ENCODE measurements around the gene METTL25B. TPM values are rescaled to one million over a fixed set of nuclear protein-coding genes. Genes with fewer than 3 reads are reported as not detected.

The METTL25B gene
- total and polyA plus RNA-seq, 11 donors: 8.9 to 24.3 (median 15.5) TPM

DNA sequence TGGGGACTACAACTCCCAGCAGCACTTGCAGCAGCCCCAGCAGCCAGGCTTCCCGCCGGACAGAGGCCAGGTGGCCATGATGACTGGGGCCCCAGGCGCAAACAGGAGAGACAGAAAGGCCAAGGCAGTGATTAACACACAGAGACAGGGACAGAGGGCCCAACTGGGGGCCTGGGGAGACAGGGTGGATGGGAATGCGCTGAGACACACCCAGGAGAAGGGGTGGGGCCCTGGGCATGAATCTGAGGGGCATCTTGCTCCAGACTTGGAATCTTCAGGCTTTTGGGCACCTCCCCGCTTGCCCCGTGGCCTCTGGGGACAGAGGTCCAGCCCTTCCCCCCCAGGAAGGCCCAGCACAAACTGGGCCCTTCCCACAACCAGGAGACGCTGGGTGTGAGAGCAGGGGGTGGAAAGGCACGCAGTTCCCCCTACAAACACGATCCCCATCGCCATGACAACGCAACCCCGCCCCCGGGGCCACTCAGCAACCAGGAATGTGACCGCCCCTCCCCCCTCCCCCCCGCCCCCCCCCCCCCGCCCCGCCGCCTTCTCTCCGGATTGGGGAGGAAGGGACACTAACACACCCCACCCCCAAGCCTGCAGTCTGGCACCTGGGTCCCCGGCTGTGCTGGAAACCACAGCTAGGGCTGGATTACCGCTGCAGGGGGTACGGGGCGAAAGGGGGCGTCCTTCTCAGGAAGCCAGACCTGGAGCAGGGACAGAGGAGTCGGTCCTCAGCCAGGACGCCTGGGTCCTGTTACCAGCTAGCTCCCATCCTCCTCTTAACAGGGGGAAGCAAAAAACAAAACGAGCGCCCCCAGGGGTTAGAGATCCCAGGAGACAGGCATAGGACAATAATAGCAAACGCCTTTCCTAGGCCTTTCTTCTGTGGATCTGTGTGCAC is 18.7 kb downstream of the METTL25B start:
- H3K27me3 ChIP-seq: no peaks in the 10 kb centered on the region
- WGBS, 4 donors: 0 to 3% (median 2%) methylated on average over 15 to 24 of the region's 29 CpGs
- peak; percentile 93 to 97 (median 96) for DNase-seq
- ATAC-seq: peak; percentile 70 to 74 (median 72)
- H3K4me1 ChIP-seq: peaks cover 22 to 62% (median 51%) of the 10 kb centered on the region in 12 donors
- no peaks in the 10 kb centered on the region for H3K9me3 ChIP-seq
- peak overlapping the region; percentile 96 to 100 (median 99) for H3K27ac ChIP-seq
- peak overlapping the region; percentile 6 to 100 (median 92) for H3K4me3 ChIP-seq
- TF ChIP-seq, protein P1, sequence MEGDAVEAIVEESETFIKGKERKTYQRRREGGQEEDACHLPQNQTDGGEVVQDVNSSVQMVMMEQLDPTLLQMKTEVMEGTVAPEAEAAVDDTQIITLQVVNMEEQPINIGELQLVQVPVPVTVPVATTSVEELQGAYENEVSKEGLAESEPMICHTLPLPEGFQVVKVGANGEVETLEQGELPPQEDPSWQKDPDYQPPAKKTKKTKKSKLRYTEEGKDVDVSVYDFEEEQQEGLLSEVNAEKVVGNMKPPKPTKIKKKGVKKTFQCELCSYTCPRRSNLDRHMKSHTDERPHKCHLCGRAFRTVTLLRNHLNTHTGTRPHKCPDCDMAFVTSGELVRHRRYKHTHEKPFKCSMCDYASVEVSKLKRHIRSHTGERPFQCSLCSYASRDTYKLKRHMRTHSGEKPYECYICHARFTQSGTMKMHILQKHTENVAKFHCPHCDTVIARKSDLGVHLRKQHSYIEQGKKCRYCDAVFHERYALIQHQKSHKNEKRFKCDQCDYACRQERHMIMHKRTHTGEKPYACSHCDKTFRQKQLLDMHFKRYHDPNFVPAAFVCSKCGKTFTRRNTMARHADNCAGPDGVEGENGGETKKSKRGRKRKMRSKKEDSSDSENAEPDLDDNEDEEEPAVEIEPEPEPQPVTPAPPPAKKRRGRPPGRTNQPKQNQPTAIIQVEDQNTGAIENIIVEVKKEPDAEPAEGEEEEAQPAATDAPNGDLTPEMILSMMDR (IDR thresholded peaks at IDR 0.05): peak in 5 of 12 donors; percentile 14 to 27 (median 18)
- peak in 1 of 2 donors; percentile 60 for TF ChIP-seq POLR2A (IDR thresholded peaks at IDR 0.05)
- intact Hi-C loops (cut with DNase I): no loop called here
- H3K36me3 ChIP-seq: peaks cover 0 to 35% (median 26%) of the 10 kb centered on the region in 9 donors

DNA sequence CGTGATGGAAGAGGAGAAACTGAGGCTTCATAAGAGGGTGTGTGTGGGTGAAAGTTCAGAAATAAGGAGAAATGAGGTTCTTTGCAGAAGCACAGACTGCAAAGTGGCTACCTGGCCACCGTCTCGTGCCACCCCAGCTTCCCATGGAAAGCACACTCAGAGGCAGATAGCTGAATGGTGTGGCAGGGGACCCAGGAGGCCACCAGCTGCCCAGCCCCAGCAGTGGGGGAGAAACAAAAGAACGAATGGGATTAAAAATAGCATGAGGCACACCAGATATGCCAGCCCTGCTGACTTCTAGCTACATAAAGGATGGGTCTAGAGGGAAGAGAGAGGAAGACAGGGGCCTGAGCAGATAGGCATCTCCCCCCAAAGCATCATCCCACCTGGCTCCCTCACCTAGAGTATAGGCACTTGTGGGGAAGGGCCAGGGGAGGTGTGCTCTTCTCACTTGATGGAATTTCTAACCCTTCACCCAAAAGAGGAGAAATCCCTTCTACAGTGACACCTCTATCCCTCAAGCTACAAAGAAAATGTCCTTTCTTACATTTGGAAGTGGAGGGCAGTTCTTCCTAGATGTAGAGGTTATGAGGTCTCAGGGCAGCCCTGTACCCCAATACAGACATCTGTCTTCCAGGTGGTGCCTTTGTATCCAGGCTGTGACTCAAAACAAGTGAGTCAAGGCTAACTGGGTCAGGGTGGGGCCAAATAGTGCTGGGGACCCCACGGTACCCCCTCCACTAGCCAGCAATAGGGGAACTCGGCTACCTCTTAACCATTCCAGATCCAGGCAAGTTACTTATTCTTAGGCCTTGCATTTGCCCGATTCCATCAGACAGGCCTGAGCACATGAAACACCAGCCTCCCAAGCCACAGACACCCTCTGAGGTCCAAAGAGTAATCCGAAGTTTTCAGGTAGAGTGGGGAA is 19.7 kb downstream of the METTL25B start:
- Histone ChIP-seq H3K36me3 (peaks cover 0 to 24% (median 16%) of the 10 kb centered on the region in 9 donors), H3K27ac (peak overlapping the region; percentile 96 to 100 (median 99)), H3K4me3 (peak overlapping the region; percentile 3 to 100 (median 96)), H3K27me3 (no peaks in the 10 kb centered on the region), H3K9me3 (no peaks in the 10 kb centered on the region), H3K4me1 (peaks cover 22 to 71% (median 58%) of the 10 kb centered on the region in 12 donors)
- 3 to 8% (median 5%) methylated on average over 8 of the region's 8 CpGs for WGBS, 4 donors
- DNase-seq (peak in 1 of 5 donors; percentile 55), ATAC-seq (peak in 2 of 4 donors; percentile 4 to 38)
- intact Hi-C loops (cut with DNase I): no loop called here
- TF ChIP-seq, protein P1 (IDR thresholded peaks at IDR 0.05): no peak
- TF ChIP-seq POLR2A (IDR thresholded peaks at IDR 0.05): no peak

- H3K9me3 ChIP-seq: no peaks in the 10 kb centered on the region
- peak overlapping the region in 11 of 12 donors; percentile 72 to 100 (median 96) for H3K4me3 ChIP-seq
- DNase-seq (peak in 4 of 5 donors; percentile 62 to 82 (median 72)), ATAC-seq (peak in 3 of 4 donors; percentile 5 to 13 (median 9))
- intact Hi-C loops (cut with DNase I): no loop called here
- H3K36me3 ChIP-seq: peaks cover 0 to 16% (median 7%) of the 10 kb centered on the region in 9 donors
- TF ChIP-seq POLR2A (IDR thresholded peaks at IDR 0.05): no peak
- TF ChIP-seq, protein P1 (IDR thresholded peaks at IDR 0.05): no peak
- peak overlapping the region; percentile 96 to 100 (median 99) for H3K27ac ChIP-seq
- no peaks in the 10 kb centered on the region for H3K27me3 ChIP-seq
- peaks cover 22 to 75% (median 62%) of the 10 kb centered on the region in 12 donors for H3K4me1 ChIP-seq
- 4 to 8% (median 7%) methylated on average over 9 of the region's 9 CpGs for WGBS, 4 donors
Measured at GRCh38 chr1:156748670-156749418, 20.6 kb downstream of the METTL25B start.
